ENCODE measurements around the gene GPC6.

GPC6 gene

GRCh38 chr13:94214975-94215374 lies 988.4 kb downstream of the GPC6 start:
- no peak overlapping the region for H2AFZ ChIP-seq (ENCODE audit: low read length)
- H2BK15ac ChIP-seq (ENCODE audit: low read length), result no peak overlapping the region
- H3K4me2 ChIP-seq (ENCODE audit: insufficient read depth, low read length, poor library complexity, severe bottlenecking), result no peak overlapping the region
- H2BK5ac ChIP-seq (ENCODE audit: low read length), result no peak overlapping the region
- no peak overlapping the region for H3K23ac ChIP-seq (ENCODE audit: low read depth, low read length, poor library complexity)
- no peaks in the 10 kb centered on the region for H3K36me3 ChIP-seq (replicated peaks in 1 of 2; ENCODE audit: control insufficient read depth in 2 of 2, insufficient read depth in 2 of 2, low read length in 2 of 2)
- H3K4me3 ChIP-seq (ENCODE audit: low read length in 2 of 2), result no peak overlapping the region
- no peak overlapping the region for H2BK120ac ChIP-seq (ENCODE audit: low read depth, low read length)
- H2AK5ac ChIP-seq (ENCODE audit: low read depth, low read length), result no peak overlapping the region
- no peak overlapping the region for H3K14ac ChIP-seq (ENCODE audit: low read length)
- WGBS, 2 donors (ENCODE audit: extremely low coverage in 2 of 2, insufficient read length in 2 of 2, insufficient replicate concordance in 1 of 2), result no CpG with 5 or more reads among the region's 3 CpGs
- H3K9me3 ChIP-seq (replicated peaks in 1 of 2; ENCODE audit: control insufficient read depth in 2 of 2, insufficient read depth in 1 of 2, low read depth in 1 of 2, low read length in 2 of 2), result no peaks in the 10 kb centered on the region
- no peak overlapping the region for H3K27ac ChIP-seq (replicated peaks; ENCODE audit: low read length)
- H3K4ac ChIP-seq (ENCODE audit: low read length), result no peak overlapping the region
- no peak overlapping the region for H2BK12ac ChIP-seq (ENCODE audit: low read length)
- no peak overlapping the region for H4K8ac ChIP-seq (ENCODE audit: low read depth, low read length)
- H3K27me3 ChIP-seq (ENCODE audit: control insufficient read depth in 3 of 3, insufficient read depth in 3 of 3, low read depth in 1 of 3, low read length in 3 of 3), result no peaks in the 10 kb centered on the region
- no peak overlapping the region for H3K18ac ChIP-seq (ENCODE audit: low read length)
- H3K9ac ChIP-seq (ENCODE audit: low read depth, low read length, poor library complexity), result no peak overlapping the region
- H3K79me1 ChIP-seq (ENCODE audit: low read depth, low read length), result no peaks in the 10 kb centered on the region
- no peak for DNase-seq (ENCODE audit: low spot score)
- no peak overlapping the region for H4K91ac ChIP-seq (ENCODE audit: low read depth, low read length, poor library complexity)
- H3K4me1 ChIP-seq (ENCODE audit: control insufficient read depth in 2 of 2, insufficient read depth in 1 of 2, low read depth in 1 of 2, low read length in 2 of 2), result peaks cover 0 to 25% of the 10 kb centered on the region in 2 donors

DNA sequence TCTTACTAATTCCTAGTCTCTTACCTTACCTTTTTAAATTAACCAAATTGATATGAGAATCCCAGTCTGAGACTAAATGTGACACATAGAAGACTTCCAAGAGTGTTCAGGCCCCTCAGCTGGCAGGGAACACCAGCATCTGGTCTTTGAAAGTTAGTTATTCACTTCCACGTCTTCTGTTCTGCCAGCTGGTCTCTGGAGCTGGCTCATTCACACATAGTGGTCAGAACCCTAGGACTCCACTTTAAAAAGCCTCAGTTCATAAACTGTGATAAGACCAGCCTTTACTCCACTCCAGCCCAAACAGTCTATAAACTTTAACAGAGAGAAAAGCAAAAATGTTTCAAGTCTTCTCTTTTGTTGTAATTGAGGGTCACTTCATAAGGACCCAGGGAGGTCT lies 989.9 kb downstream of the GPC6 start:
- no peak overlapping the region for H4K8ac ChIP-seq (ENCODE audit: low read depth, low read length)
- no peak overlapping the region for H2BK12ac ChIP-seq (ENCODE audit: low read length)
- no peaks in the 10 kb centered on the region for H3K79me1 ChIP-seq (ENCODE audit: low read depth, low read length)

GRCh38 chr13:94217370-94217769 lies 990.8 kb downstream of the GPC6 start:
- Histone ChIP-seq H3K4me1 (ENCODE audit: control insufficient read depth in 2 of 2, insufficient read depth in 1 of 2, low read depth in 1 of 2, low read length in 2 of 2) (peaks cover 0 to 25% of the 10 kb centered on the region in 2 donors), H2BK120ac (ENCODE audit: low read depth, low read length) (no peak overlapping the region), H2BK15ac (ENCODE audit: low read length) (no peak overlapping the region), H3K23ac (ENCODE audit: low read depth, low read length, poor library complexity) (no peak overlapping the region), H3K27me3 (ENCODE audit: control insufficient read depth in 3 of 3, insufficient read depth in 3 of 3, low read depth in 1 of 3, low read length in 3 of 3) (no peaks in the 10 kb centered on the region), H3K4ac (ENCODE audit: low read length) (no peak overlapping the region), H2BK12ac (ENCODE audit: low read length) (no peak overlapping the region), H2AFZ (ENCODE audit: low read length) (peak overlapping the region; percentile 70), H3K4me2 (ENCODE audit: insufficient read depth, low read length, poor library complexity, severe bottlenecking) (no peak overlapping the region), H3K14ac (ENCODE audit: low read length) (no peak overlapping the region), H4K91ac (ENCODE audit: low read depth, low read length, poor library complexity) (no peak overlapping the region), H3K9ac (ENCODE audit: low read depth, low read length, poor library complexity) (no peak overlapping the region), H3K4me3 (ENCODE audit: low read length in 2 of 2) (no peak overlapping the region), H3K36me3 (replicated peaks in 1 of 2; ENCODE audit: control insufficient read depth in 2 of 2, insufficient read depth in 2 of 2, low read length in 2 of 2) (no peaks in the 10 kb centered on the region), H3K9me3 (replicated peaks in 1 of 2; ENCODE audit: control insufficient read depth in 2 of 2, insufficient read depth in 1 of 2, low read depth in 1 of 2, low read length in 2 of 2) (no peaks in the 10 kb centered on the region), H3K27ac (replicated peaks; ENCODE audit: low read length) (no peak overlapping the region), H2BK5ac (ENCODE audit: low read length) (no peak overlapping the region), H2AK5ac (ENCODE audit: low read depth, low read length) (no peak overlapping the region), H4K8ac (ENCODE audit: low read depth, low read length) (no peak overlapping the region), H3K18ac (ENCODE audit: low read length) (no peak overlapping the region), H3K79me1 (ENCODE audit: low read depth, low read length) (no peaks in the 10 kb centered on the region)
- no CpG with 5 or more reads among the region's 3 CpGs for WGBS, 2 donors (ENCODE audit: extremely low coverage in 2 of 2, insufficient read length in 2 of 2, insufficient replicate concordance in 1 of 2)
- DNase-seq (ENCODE audit: low spot score), result no peak

More for the DNA sequence above, 989.9 kb downstream of the GPC6 start:
- Histone ChIP-seq H3K27ac (replicated peaks; ENCODE audit: low read length) (no peak overlapping the region), H3K4me3 (ENCODE audit: low read length in 2 of 2) (no peak overlapping the region), H3K4me2 (ENCODE audit: insufficient read depth, low read length, poor library complexity, severe bottlenecking) (no peak overlapping the region), H3K27me3 (ENCODE audit: control insufficient read depth in 3 of 3, insufficient read depth in 3 of 3, low read depth in 1 of 3, low read length in 3 of 3) (no peaks in the 10 kb centered on the region), H2AFZ (ENCODE audit: low read length) (peak overlapping the region; percentile 69), H3K23ac (ENCODE audit: low read depth, low read length, poor library complexity) (no peak overlapping the region), H3K18ac (ENCODE audit: low read length) (no peak overlapping the region), H2BK120ac (ENCODE audit: low read depth, low read length) (no peak overlapping the region), H4K91ac (ENCODE audit: low read depth, low read length, poor library complexity) (no peak overlapping the region), H3K4me1 (ENCODE audit: control insufficient read depth in 2 of 2, insufficient read depth in 1 of 2, low read depth in 1 of 2, low read length in 2 of 2) (peaks cover 0 to 25% of the 10 kb centered on the region in 2 donors), H2BK5ac (ENCODE audit: low read length) (no peak overlapping the region), H2AK5ac (ENCODE audit: low read depth, low read length) (no peak overlapping the region), H3K14ac (ENCODE audit: low read length) (no peak overlapping the region), H3K36me3 (replicated peaks in 1 of 2; ENCODE audit: control insufficient read depth in 2 of 2, insufficient read depth in 2 of 2, low read length in 2 of 2) (no peaks in the 10 kb centered on the region), H3K9ac (ENCODE audit: low read depth, low read length, poor library complexity) (no peak overlapping the region), H3K4ac (ENCODE audit: low read length) (no peak overlapping the region), H3K9me3 (replicated peaks in 1 of 2; ENCODE audit: control insufficient read depth in 2 of 2, insufficient read depth in 1 of 2, low read depth in 1 of 2, low read length in 2 of 2) (no peaks in the 10 kb centered on the region), H2BK15ac (ENCODE audit: low read length) (no peak overlapping the region)
- no CpG with 5 or more reads among the region's 1 CpG for WGBS, 2 donors (ENCODE audit: extremely low coverage in 2 of 2, insufficient read length in 2 of 2, insufficient replicate concordance in 1 of 2)
- DNase-seq (ENCODE audit: low spot score), result no peak

- Histone ChIP-seq H2BK5ac (ENCODE audit: low read length) (no peak overlapping the region), H2AFZ (ENCODE audit: low read length) (peak overlapping the region; percentile 13), H3K27me3 (ENCODE audit: control insufficient read depth in 3 of 3, insufficient read depth in 3 of 3, low read depth in 1 of 3, low read length in 3 of 3) (no peaks in the 10 kb centered on the region), H2BK15ac (ENCODE audit: low read length) (no peak overlapping the region), H3K36me3 (replicated peaks in 1 of 2; ENCODE audit: control insufficient read depth in 2 of 2, insufficient read depth in 2 of 2, low read length in 2 of 2) (no peaks in the 10 kb centered on the region), H4K8ac (ENCODE audit: low read depth, low read length) (no peak overlapping the region), H4K91ac (ENCODE audit: low read depth, low read length, poor library complexity) (no peak overlapping the region), H3K23ac (ENCODE audit: low read depth, low read length, poor library complexity) (no peak overlapping the region), H3K4me2 (ENCODE audit: insufficient read depth, low read length, poor library complexity, severe bottlenecking) (no peak overlapping the region), H3K79me1 (ENCODE audit: low read depth, low read length) (no peaks in the 10 kb centered on the region), H3K9ac (ENCODE audit: low read depth, low read length, poor library complexity) (no peak overlapping the region), H3K9me3 (replicated peaks in 1 of 2; ENCODE audit: control insufficient read depth in 2 of 2, insufficient read depth in 1 of 2, low read depth in 1 of 2, low read length in 2 of 2) (no peaks in the 10 kb centered on the region), H2BK120ac (ENCODE audit: low read depth, low read length) (no peak overlapping the region), H3K18ac (ENCODE audit: low read length) (no peak overlapping the region), H2AK5ac (ENCODE audit: low read depth, low read length) (no peak overlapping the region), H3K27ac (replicated peaks; ENCODE audit: low read length) (no peak overlapping the region), H3K14ac (ENCODE audit: low read length) (no peak overlapping the region), H3K4ac (ENCODE audit: low read length) (no peak overlapping the region), H2BK12ac (ENCODE audit: low read length) (no peak overlapping the region), H3K4me3 (ENCODE audit: low read length in 2 of 2) (no peak overlapping the region), H3K4me1 (ENCODE audit: control insufficient read depth in 2 of 2, insufficient read depth in 1 of 2, low read depth in 1 of 2, low read length in 2 of 2) (peaks cover 0 to 25% of the 10 kb centered on the region in 2 donors)
- no peak for DNase-seq (ENCODE audit: low spot score)
- WGBS, 2 donors (ENCODE audit: extremely low coverage in 2 of 2, insufficient read length in 2 of 2, insufficient replicate concordance in 1 of 2), result no CpG with 5 or more reads among the region's 2 CpGs
Observed at GRCh38 chr13:94218537-94218936, 991.9 kb downstream of the GPC6 start.

Data from neuronal stem cell (in vitro differentiated cells).